HepG2 (cell line): ENCODE results near the gene SMURF2. TPM values are rescaled to one million over a fixed set of nuclear protein-coding genes. Genes with fewer than 3 reads are reported as not detected.
"Not testable (repeated sequence)": the region's sequence is repeated elsewhere in the genome, so short reads cannot be mapped to it uniquely, and the experiment has no call there.

Source experiments
- ATAC-seq: fragments of 200-7000 bp; cut with Tn5 transposase; 3 replicates; pipeline ENCODE4 v1.9.1; 2020; ENCODE audit warnings: mild to moderate bottlenecking, moderate library complexity
- BruUV-seq: library from RNA; stranded (reverse); fragments of 400-500 nt; replicated peaks from 2 replicates; lab custom pipeline; 2021; lab: Mats Ljungman, UMichigan
- CTCF ChIA-PET: fragments of 300-600 bp; formaldehyde crosslinking; extraction: SDS; loops from one replicate; lab custom pipeline; 2021; ENCODE audit warnings: low total read pairs, inconsistent platforms, low intra/inter-chr PET ratio; lab: Yijun Ruan, JAX
- POLR2A ChIA-PET: fragments of 350-600 bp; sonication (Branson Sonifier 250); formaldehyde crosslinking; loops from one replicate; lab custom pipeline; 2020; ENCODE audit warnings: antibody characterized with exemption, inconsistent platforms; lab: Yijun Ruan, JAX
- DNase-seq: peaks from one replicate; pipeline ENCODE4 v3.0.0-alpha.2; 2015; ENCODE audit warnings: low spot score
- FAIRE-seq: peaks from 3 replicates; lab custom pipeline; 2011; peaks lifted over from hg19 to GRCh38; lab: Jason Lieb, UNC
- H2AFZ ChIP-seq: one replicate; pipeline ENCODE4 v1.6.1; 2011; ENCODE audit warnings: low read length, inconsistent platforms
- H3K27ac ChIP-seq: fragments of 300-600 bp; 3 replicates; pipeline ENCODE4 v1.8.0; 2011; ENCODE audit warnings: mixed run types, mild to moderate bottlenecking, mixed read lengths, low read length, inconsistent platforms; ENCODE audit not compliant: insufficient read depth; ENCODE audit errors: extremely low read length
- H3K27me3 ChIP-seq, 2 experiments: fragments of 200-600 bp in 1 of 2; 2 replicates in 1 of 2; 3 replicates in 1 of 2; pipeline versions ENCODE4 v1.6.0 to v1.8.0; 2011; ENCODE audit warnings: low read length in 2 of 2, mild to moderate bottlenecking in 2 of 2, moderate library complexity in 2 of 2, inconsistent platforms in 1 of 2; ENCODE audit not compliant: insufficient read depth in 2 of 2, control insufficient read depth in 1 of 2
- H3K36me3 ChIP-seq, 2 experiments: fragments of 200-600 bp in 1 of 2; replicated peaks in 1 of 2; 2 replicates in 1 of 2; 3 replicates in 1 of 2; pipeline versions ENCODE4 v1.5.1 to v1.8.0; 2011; ENCODE audit warnings: low read length in 2 of 2, inconsistent platforms in 1 of 2; ENCODE audit not compliant: insufficient read depth in 2 of 2, control insufficient read depth in 1 of 2
- H3K4me1 ChIP-seq: 2 replicates; pipeline ENCODE4 v1.5.1; 2012; ENCODE audit warnings: low read length, inconsistent platforms; ENCODE audit not compliant: insufficient read depth
- H3K4me2 ChIP-seq: 2 replicates; pipeline ENCODE4 v1.6.0; 2011; ENCODE audit warnings: low read depth, low read length, inconsistent platforms
- H3K4me3 ChIP-seq, 3 experiments: fragments of 200-600 bp in 1 of 3; sonication (generic), shearing (Covaris generic) in 1 of 3; replicated peaks in 1 of 3; 2 replicates each; pipeline ENCODE4 v1.5.1; 2011 to 2016; ENCODE audit warnings: low read length in 3 of 3, inconsistent platforms in 2 of 3, low read depth in 2 of 3, mild to moderate bottlenecking in 2 of 3, control low read depth in 1 of 3, mixed read lengths in 1 of 3; ENCODE audit not compliant: insufficient read depth in 1 of 3
- H3K79me2 ChIP-seq: one replicate; pipeline ENCODE4 v1.6.1; 2011; ENCODE audit warnings: low read length, inconsistent platforms; ENCODE audit not compliant: insufficient read depth
- H3K9ac ChIP-seq: 2 replicates; pipeline ENCODE4 v1.6.0; 2011; ENCODE audit warnings: mild to moderate bottlenecking, low read depth, low read length, inconsistent platforms; ENCODE audit not compliant: insufficient read depth
- H3K9me3 ChIP-seq: 2 replicates; pipeline ENCODE4 v1.5.1; 2012; ENCODE audit warnings: mild to moderate bottlenecking, low read length
- H4K20me1 ChIP-seq: 2 replicates; pipeline ENCODE4 v1.6.0; 2011; ENCODE audit warnings: inconsistent platforms, mild to moderate bottlenecking, low read length, moderate library complexity; ENCODE audit not compliant: insufficient read depth
- AHR ChIP-seq: IDR thresholded peaks from 2 replicates; pipeline ENCODE4 v1.6.1; 2018; ENCODE audit warnings: missing genetic modification reagents, missing compliant biosample characterization
- ETV5 ChIP-seq: IDR thresholded peaks from 2 replicates; pipeline ENCODE4 v1.6.1; 2018; ENCODE audit warnings: missing biosample characterization, missing genetic modification reagents, inconsistent platforms, borderline replicate concordance
- GABPB1 ChIP-seq: IDR thresholded peaks from 2 replicates; pipeline ENCODE4 v1.6.1; 2016; ENCODE audit warnings: mild to moderate bottlenecking, missing genetic modification reagents, moderate library complexity, missing compliant biosample characterization
- GATAD2A ChIP-seq: IDR thresholded peaks from 2 replicates; pipeline ENCODE4 v1.6.1; 2016
- HDAC1 ChIP-seq: sonication (generic); formaldehyde crosslinking; IDR thresholded peaks from 2 replicates; pipeline ENCODE4 v1.5.1; 2020; ENCODE audit warnings: mild to moderate bottlenecking, missing genetic modification reagents
- HIVEP1 ChIP-seq: sonication (generic); formaldehyde crosslinking; IDR thresholded peaks from 2 replicates; pipeline ENCODE4 v1.4.0; 2020; ENCODE audit warnings: mild to moderate bottlenecking, missing genetic modification reagents
- HMGXB4 ChIP-seq, 2 experiments: sonication (generic) in 1 of 2; formaldehyde crosslinking in 1 of 2; IDR thresholded peaks; 2 replicates each; pipeline versions ENCODE4 v1.4.0 to v1.6.1; 2018 to 2020; ENCODE audit warnings: missing genetic modification reagents in 2 of 2, borderline replicate concordance in 1 of 2, low read depth in 1 of 2, mild to moderate bottlenecking in 1 of 2, missing biosample characterization in 1 of 2
- KLF16 ChIP-seq, 2 experiments: sonication (generic) in 1 of 2; formaldehyde crosslinking in 1 of 2; IDR thresholded peaks; 2 replicates each; pipeline versions ENCODE4 v1.6.1 to v1.8.0; 2016 to 2023; ENCODE audit warnings: missing genetic modification reagents in 2 of 2, missing compliant biosample characterization in 1 of 2
- NFKB2 ChIP-seq: sonication (generic); formaldehyde crosslinking; IDR thresholded peaks from 2 replicates; pipeline ENCODE4 v1.4.0; 2020; ENCODE audit warnings: missing genetic modification reagents, borderline replicate concordance
- SALL1 ChIP-seq: sonication (generic); formaldehyde crosslinking; IDR thresholded peaks from 2 replicates; pipeline ENCODE4 v1.8.0; 2022; ENCODE audit warnings: mild to moderate bottlenecking, missing genetic modification reagents
- SAP130 ChIP-seq: IDR thresholded peaks from 2 replicates; pipeline ENCODE4 v1.6.1; 2016; ENCODE audit warnings: low read depth
- SMYD3 ChIP-seq: sonication (generic); formaldehyde crosslinking; IDR thresholded peaks from 2 replicates; pipeline ENCODE4 v1.8.1; 2023; ENCODE audit warnings: mild to moderate bottlenecking, missing genetic modification reagents
- SOX6 ChIP-seq, 2 experiments: fragments of 450-650 bp in 1 of 2; sonication (generic) in 1 of 2; formaldehyde crosslinking in 1 of 2; IDR thresholded peaks; 2 replicates each; pipeline versions ENCODE4 v1.4.0 to v1.6.1; 2017 to 2020; ENCODE audit warnings: antibody characterized with exemption in 1 of 2, mild to moderate bottlenecking in 1 of 2, missing genetic modification reagents in 1 of 2
- TAF1 ChIP-seq: sonication (generic); formaldehyde crosslinking; IDR thresholded peaks from 2 replicates; pipeline ENCODE4 v1.4.0; 2020; ENCODE audit warnings: missing genetic modification reagents
- THAP11 ChIP-seq: IDR thresholded peaks from 2 replicates; pipeline ENCODE4 v1.6.1; 2016; ENCODE audit warnings: missing biosample characterization, missing genetic modification reagents
- ZFY ChIP-seq: sonication (generic); formaldehyde crosslinking; IDR thresholded peaks from 2 replicates; pipeline ENCODE4 v1.4.0; 2020; ENCODE audit warnings: missing genetic modification reagents
- ZNF292 ChIP-seq: sonication (generic); formaldehyde crosslinking; IDR thresholded peaks from 2 replicates; pipeline ENCODE4 v1.8.1; 2022; ENCODE audit warnings: mild to moderate bottlenecking, low read depth, missing genetic modification reagents, borderline replicate concordance
- ZNF777 ChIP-seq: sonication (generic); formaldehyde crosslinking; IDR thresholded peaks from 2 replicates; pipeline ENCODE4 v1.4.0; 2020; ENCODE audit warnings: missing genetic modification reagents
- WGBS: methylation state at CpG from one replicate; pipeline ENCODE4 v1.1.6; 2017; ENCODE audit warnings: low lambda C conversion rate; 5-methylcytosine and 5-hydroxymethylcytosine counted together
- in situ Hi-C: cut with HindIII; loops from 2 replicates; pipeline ENCODE4 v1.10.0; 2017; ENCODE audit warnings: low pct_unique_long_range_greater_than_20kb; ENCODE audit not compliant: extremely low pct_ligation_motif_present
- intact Hi-C: fragments of 100-400 bp; cut with micrococcal nuclease; formaldehyde crosslinking; loops from one replicate; pipeline ENCODE4 v1.10.0; 2022; ENCODE audit not compliant: unreplicated experiment
- polyA plus RNA-seq, 8 experiments: library from polyadenylated mRNA; depleted of rRNA in 3 of 8; stranded (reverse) in 7 of 8; unstranded in 1 of 8; fragments of >200 nt; fragmentation: Illumina TruSeq in 4 of 8; extraction: Trizol in 4 of 8; gene quantifications; 2 replicates each; pipeline versions ENCODE4 v1.2.1 to v1.2.3, GENCODE V29; 2011 to 2016; ENCODE audit warnings: low read depth in 4 of 8, missing spikeins in 1 of 8, mixed read lengths in 1 of 8; ENCODE audit not compliant: insufficient read depth in 1 of 8
- total RNA-seq, 5 experiments: library from RNA; depleted of rRNA; stranded (reverse); fragments of >200 nt; fragmentation: Illumina TruSeq; extraction: Trizol; gene quantifications; 2 replicates each; pipeline ENCODE4 v1.2.3, GENCODE V29; 2016; ENCODE audit warnings: low read depth in 1 of 5
- TF ChIP-seq, protein P1 (sequence below): sonication (generic); formaldehyde crosslinking; IDR thresholded peaks from 2 replicates; pipeline ENCODE4 v1.4.0; 2020; ENCODE audit warnings: missing genetic modification reagents

SMURF2 gene
- total and polyA plus RNA-seq, 2 of the 13 experiments (the other 11 are each of a cell fraction or from before 2014, with no cell fraction given), result 14.9 to 24.3 TPM

DNA sequence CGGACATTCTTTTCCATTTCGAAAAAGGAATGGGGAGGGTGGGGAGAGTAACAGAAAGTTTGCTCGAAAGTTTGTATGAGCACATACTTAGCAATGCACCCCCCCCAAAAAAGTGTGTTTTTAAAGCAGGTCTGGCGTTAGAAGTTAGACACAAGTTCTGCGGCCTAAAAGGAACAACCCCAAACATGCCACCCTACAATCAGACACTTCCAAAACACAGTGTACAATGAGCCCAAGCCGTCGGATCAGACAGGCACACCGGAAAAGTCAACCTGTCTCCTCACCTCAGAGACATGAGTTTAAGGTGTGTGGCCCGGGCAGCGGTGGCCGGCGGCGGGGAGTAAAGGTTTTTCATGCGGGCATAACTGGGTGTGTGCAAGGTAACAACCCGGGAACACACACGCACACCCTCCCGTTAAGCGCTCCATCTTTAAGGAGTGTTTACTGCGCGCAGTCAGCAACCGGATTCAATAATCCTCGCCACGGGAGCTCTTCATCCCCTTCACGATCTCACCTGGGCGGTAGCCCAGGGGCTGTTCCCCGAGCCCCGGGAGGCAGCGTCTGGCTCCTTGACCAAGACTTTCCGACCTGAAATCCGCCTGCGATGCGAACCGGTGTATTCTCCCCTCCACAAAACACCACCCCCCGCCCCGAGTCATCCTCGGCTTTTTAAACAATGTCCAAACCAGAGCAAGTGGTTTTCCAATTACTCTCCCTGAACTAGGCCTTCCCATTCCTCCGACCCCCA, 955 bp downstream of the SMURF2 start:
- intact Hi-C loops, result loop anchor here (5.0 kb wide), 3 partner anchors 76 to 154 kb away; partner anchors contain the start of genes CEP95 and DDX5
- DNase-seq (peak; percentile 16), ATAC-seq (peak; percentile 53)
- H3K79me2 ChIP-seq, result peaks cover 53% of the 10 kb centered on the region
- in situ Hi-C loops; H3K9me3 ChIP-seq; H4K20me1 ChIP-seq; FAIRE-seq; H2AFZ ChIP-seq; H3K27me3 ChIP-seq; H3K36me3 ChIP-seq; CTCF ChIA-PET; TF ChIP-seq SOX6 (IDR thresholded peaks at IDR 0.05): not testable (repeated sequence)
- POLR2A ChIA-PET, result interaction anchor here (0.6 to 2.8 kb wide), 8 partner anchors 11 to 155 kb away, joined by 3 to 18 read pairs (median 4); partner anchors contain the start of genes CEP95 and DDX5
- peak overlapping the region; percentile 95 for H3K4me2 ChIP-seq
- BruUV-seq, result TSS peak; percentile 55
- WGBS, result 0% methylated on average over 19 of the region's 37 CpGs
- H3K4me1 ChIP-seq, result peaks cover 51% of the 10 kb centered on the region
- peak overlapping the region; percentile 79 for H3K9ac ChIP-seq
- H3K27ac ChIP-seq, result peak overlapping the region; percentile 57
- H3K4me3 ChIP-seq, result peak overlapping the region; percentile 87 to 94 (median 90)
- TF ChIP-seq SMYD3 (CRISPR knock-in tag) (peak; percentile 28; the same call in 1 of the 2 replicates), THAP11 (CRISPR knock-in tag) (0 out of 2 replicates have a peak, but pooled peaks have one; percentile 17), AHR (CRISPR knock-in tag) (0 out of 2 replicates have a peak, but pooled peaks have one; percentile 23), HMGXB4 (CRISPR knock-in tag; IDR thresholded peaks at IDR 0.05; ENCODE audit: borderline replicate concordance in 1 of 2, low read depth in 1 of 2) (peak in 1 of 2 experiments; percentile 39; a peak in 2 of 4 replicates), GATAD2A (CRISPR knock-in tag) (peak; percentile 29; the same call in 1 of the 2 replicates), HDAC1 (0 out of 2 replicates have a peak, but pooled peaks have one; percentile 39), TAF1 (peak; percentile 24; the same call in 1 of the 2 replicates), KLF16 (CRISPR knock-in tag; IDR thresholded peaks at IDR 0.05) (peak in 1 of 2 experiments; percentile 46; a peak in 1 of 4 replicates), ZNF292 (CRISPR knock-in tag) (peak; percentile 47; the same call in 1 of the 2 replicates), ZNF777 (CRISPR knock-in tag) (peak; percentile 65), ZFY (CRISPR knock-in tag) (peak; percentile 33; the same call in 1 of the 2 replicates), SAP130 (CRISPR knock-in tag) (peak; percentile 64), SOX6 (CRISPR knock-in tag; IDR thresholded peaks at IDR 0.05) (0 out of 2 replicates have a peak, but pooled peaks have one; percentile 20), HIVEP1 (0 out of 2 replicates have a peak, but pooled peaks have one; percentile 28), NFKB2 (CRISPR knock-in tag) (peak; percentile 48; the same call in 1 of the 2 replicates), SALL1 (CRISPR knock-in tag) (peak; percentile 46; the same call in 1 of the 2 replicates), ETV5 (CRISPR knock-in tag) (0 out of 2 replicates have a peak, but pooled peaks have one; percentile 12), GABPB1 (CRISPR knock-in tag) (0 out of 2 replicates have a peak, but pooled peaks have one; percentile 18)
- TF ChIP-seq, protein P1, sequence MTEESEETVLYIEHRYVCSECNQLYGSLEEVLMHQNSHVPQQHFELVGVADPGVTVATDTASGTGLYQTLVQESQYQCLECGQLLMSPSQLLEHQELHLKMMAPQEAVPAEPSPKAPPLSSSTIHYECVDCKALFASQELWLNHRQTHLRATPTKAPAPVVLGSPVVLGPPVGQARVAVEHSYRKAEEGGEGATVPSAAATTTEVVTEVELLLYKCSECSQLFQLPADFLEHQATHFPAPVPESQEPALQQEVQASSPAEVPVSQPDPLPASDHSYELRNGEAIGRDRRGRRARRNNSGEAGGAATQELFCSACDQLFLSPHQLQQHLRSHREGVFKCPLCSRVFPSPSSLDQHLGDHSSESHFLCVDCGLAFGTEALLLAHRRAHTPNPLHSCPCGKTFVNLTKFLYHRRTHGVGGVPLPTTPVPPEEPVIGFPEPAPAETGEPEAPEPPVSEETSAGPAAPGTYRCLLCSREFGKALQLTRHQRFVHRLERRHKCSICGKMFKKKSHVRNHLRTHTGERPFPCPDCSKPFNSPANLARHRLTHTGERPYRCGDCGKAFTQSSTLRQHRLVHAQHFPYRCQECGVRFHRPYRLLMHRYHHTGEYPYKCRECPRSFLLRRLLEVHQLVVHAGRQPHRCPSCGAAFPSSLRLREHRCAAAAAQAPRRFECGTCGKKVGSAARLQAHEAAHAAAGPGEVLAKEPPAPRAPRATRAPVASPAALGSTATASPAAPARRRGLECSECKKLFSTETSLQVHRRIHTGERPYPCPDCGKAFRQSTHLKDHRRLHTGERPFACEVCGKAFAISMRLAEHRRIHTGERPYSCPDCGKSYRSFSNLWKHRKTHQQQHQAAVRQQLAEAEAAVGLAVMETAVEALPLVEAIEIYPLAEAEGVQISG, result 0 out of 2 replicates have a peak, but pooled peaks have one; percentile 25
